Right kidney (tissue), 9 donors: Measurements from ENCODE around the gene DUT.

Experiments used
- DNase-seq: peaks from one replicate; pipeline ENCODE4 v3.0.0-alpha.2; 2016
- long read RNA-seq, 8 donors: transcript quantifications; one replicate each; lab custom pipeline, GENCODE V29; 2026

DUT gene
- long read RNA-seq, donor 1, transcript DUT-201 (7 exons, 2,147 nt), result major isoform, 58 of 165 reads
- long read RNA-seq, donor 1, transcript DUT-202 (6 exons, 1,935 nt), result minor isoform, 40 of 165 reads
- long read RNA-seq, donor 1, transcript DUT-205 (7 exons, 769 nt), result minor isoform, 31 of 165 reads
- long read RNA-seq, donor 1, partial matches to known transcripts, result 16 of 165 reads
- long read RNA-seq, donor 1, other reads (novel, unspliced or antisense), result 11 of 165 reads
- long read RNA-seq, donor 2, transcript DUT-205 (7 exons, 769 nt), result minor isoform, 13 of 99 reads
- long read RNA-seq, donor 2, transcript DUT-201 (7 exons, 2,147 nt), result major isoform, 39 of 99 reads
- long read RNA-seq, donor 2, transcript DUT-202 (6 exons, 1,935 nt), result minor isoform, 36 of 99 reads
- long read RNA-seq, donor 2, partial matches to known transcripts, result 0 of 99 reads
- long read RNA-seq, donor 2, other reads (novel, unspliced or antisense), result 0 of 99 reads
- long read RNA-seq, donor 3, transcript DUT-202 (6 exons, 1,935 nt), result major isoform, 23 of 65 reads
- long read RNA-seq, donor 3, transcript DUT-201 (7 exons, 2,147 nt), result minor isoform, 14 of 65 reads
- long read RNA-seq, donor 3, partial matches to known transcripts, result 20 of 65 reads
- long read RNA-seq, donor 3, other reads (novel, unspliced or antisense), result 0 of 65 reads
- long read RNA-seq, donor 4, transcript DUT-202 (6 exons, 1,935 nt), result major isoform, 36 of 114 reads
- long read RNA-seq, donor 4, transcript DUT-201 (7 exons, 2,147 nt), result minor isoform, 31 of 114 reads
- long read RNA-seq, donor 4, transcript DUT-205 (7 exons, 769 nt), result minor isoform, 11 of 114 reads
- long read RNA-seq, donor 4, transcript DUT-209 (3 exons, 340 nt), result minor isoform, 9 of 114 reads
- long read RNA-seq, donor 4, partial matches to known transcripts, result 24 of 114 reads
- long read RNA-seq, donor 4, other reads (novel, unspliced or antisense), result 0 of 114 reads
- long read RNA-seq, donor 5, transcript DUT-205 (7 exons, 769 nt), result minor isoform, 13 of 114 reads
- long read RNA-seq, donor 5, transcript DUT-202 (6 exons, 1,935 nt), result major isoform, 48 of 114 reads
- long read RNA-seq, donor 5, transcript DUT-209 (3 exons, 340 nt), result minor isoform, 5 of 114 reads
- long read RNA-seq, donor 5, transcript DUT-201 (7 exons, 2,147 nt), result minor isoform, 40 of 114 reads
- long read RNA-seq, donor 5, partial matches to known transcripts, result 0 of 114 reads
- long read RNA-seq, donor 5, other reads (novel, unspliced or antisense), result 6 of 114 reads
- long read RNA-seq, donor 6, transcript DUT-205 (7 exons, 769 nt), result minor isoform, 16 of 90 reads
- long read RNA-seq, donor 6, transcript DUT-201 (7 exons, 2,147 nt), result major isoform, 33 of 90 reads
- long read RNA-seq, donor 6, transcript DUT-202 (6 exons, 1,935 nt), result minor isoform, 27 of 90 reads
- long read RNA-seq, donor 6, partial matches to known transcripts, result 6 of 90 reads
- long read RNA-seq, donor 6, other reads (novel, unspliced or antisense), result 0 of 90 reads
- long read RNA-seq, donor 7, result 0 reads
- long read RNA-seq, donor 8, transcript DUT-209 (3 exons, 340 nt), result minor isoform, 7 of 96 reads
- long read RNA-seq, donor 8, transcript DUT-201 (7 exons, 2,147 nt), result major isoform, 47 of 96 reads
- long read RNA-seq, donor 8, transcript DUT-205 (7 exons, 769 nt), result minor isoform, 12 of 96 reads
- long read RNA-seq, donor 8, transcript DUT-202 (6 exons, 1,935 nt), result minor isoform, 23 of 96 reads
- long read RNA-seq, donor 8, partial matches to known transcripts, result 5 of 96 reads
- long read RNA-seq, donor 8, other reads (novel, unspliced or antisense), result 0 of 96 reads

DNA sequence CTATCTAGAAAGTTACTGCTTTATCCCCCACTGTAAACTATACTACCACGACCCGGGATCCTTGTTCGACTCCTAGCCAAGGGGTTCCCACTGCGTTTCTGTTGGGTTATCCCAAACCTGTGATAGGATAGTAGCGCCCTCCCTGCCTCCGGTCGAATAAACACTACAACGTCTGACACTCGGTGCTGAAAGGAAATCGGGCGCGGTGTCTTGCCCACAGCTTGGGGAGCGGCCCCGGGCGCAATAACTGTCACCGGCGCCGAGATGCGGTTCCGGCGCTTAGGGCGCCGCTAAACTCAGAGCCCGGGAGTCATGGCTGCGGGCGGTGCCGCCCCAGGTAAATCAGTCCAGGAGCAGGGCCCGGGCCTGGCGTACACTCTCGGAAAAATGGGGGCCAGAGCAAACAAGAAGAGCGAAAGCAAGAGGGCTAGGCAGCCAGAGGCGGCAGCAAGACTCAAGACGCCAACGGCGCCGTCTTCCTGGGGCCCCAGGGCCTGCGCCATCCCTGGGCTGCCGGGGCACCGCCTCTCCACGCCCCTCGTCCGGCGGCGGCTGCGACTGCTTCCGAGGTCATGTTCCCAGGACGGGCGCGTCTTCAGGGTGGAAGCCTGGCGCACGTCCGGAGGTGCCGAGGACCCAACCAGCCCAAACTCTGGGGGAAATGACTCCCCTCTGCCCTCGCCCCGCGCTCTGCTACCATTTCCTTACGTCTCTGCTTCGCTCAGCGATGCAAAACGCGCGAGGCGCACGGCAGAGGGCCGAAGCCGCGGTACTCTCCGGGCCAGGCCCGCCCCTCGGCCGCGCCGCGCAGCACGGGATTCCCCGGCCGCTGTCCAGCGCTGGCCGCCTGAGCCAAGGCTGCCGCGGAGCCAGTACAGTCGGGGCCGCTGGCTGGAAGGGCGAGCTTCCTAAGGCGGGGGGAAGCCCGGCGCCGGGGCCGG lies at the start of gene DUT:
DUT (plus strand) TSS at position 575 of the 941 bp plus-strand sequence; CDS start at position 662, 87 bp downstream.
- peak; percentile 98 for DNase-seq

DNA sequence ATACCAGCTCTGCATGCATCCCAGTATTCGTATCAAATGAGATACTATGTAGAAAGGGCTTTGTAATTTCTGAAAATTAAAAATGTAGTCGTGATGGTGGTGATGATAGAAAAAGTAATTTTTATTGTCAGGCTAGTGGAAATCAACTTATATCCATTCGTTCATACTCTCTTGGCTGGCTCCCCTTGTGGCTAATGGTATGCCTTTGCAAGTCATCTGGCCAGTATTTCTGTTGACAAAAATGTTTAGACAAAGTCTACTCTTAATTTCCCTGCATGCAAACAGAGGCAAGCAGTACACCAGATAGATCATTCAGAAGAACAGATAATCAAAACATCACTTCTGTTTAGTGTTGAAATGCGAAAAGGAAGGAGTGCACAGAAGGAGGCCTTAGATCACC lies 49.6 kb upstream of the DUT start:
- no peak for DNase-seq

DNA sequence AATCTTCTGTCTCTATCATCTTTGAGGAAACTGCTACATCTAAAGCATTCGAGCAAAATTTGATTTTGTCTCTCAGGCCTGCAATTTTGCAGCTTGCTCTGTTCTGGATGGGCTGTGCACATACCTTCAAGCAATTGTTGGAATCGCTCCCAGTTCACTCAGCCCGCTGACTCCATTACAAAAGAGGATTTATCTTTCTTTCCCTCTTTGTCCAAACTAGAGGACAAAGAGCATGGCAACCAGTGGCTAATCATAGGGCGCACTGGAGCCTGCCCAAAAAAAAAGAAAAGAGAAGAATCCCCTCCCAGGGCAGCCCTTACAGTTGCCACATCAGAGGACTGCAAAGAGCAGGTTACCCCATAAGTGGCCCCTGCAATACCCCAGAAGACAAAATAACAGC lies 49.0 kb upstream of the DUT start:
- no peak for DNase-seq

- DNase-seq, result no peak
Measured at GRCh38 chr15:48283396-48284145, 47.7 kb upstream of the DUT start.

GRCh38 chr15:48285329-48286214 lies 45.7 kb upstream of the DUT start:
- peak; percentile 45 for DNase-seq

DNA sequence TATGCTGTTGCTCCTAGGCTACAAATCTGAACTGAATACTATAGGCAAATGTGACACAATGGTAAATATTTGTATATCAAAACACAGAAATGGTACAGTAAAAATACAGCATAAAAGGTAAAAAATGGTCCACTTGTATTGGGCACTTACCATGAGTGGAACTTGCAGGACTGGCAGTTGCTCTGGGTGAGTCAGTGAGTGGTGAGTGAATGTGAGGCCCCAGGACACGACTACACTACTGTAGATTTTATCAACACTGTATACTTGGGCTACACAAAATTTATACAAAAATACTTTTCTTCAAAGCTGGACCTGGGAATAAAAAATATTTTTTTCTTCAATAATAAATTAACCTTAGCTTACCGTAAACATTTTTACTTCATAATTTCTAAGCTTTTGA lies 41.6 kb upstream of the DUT start:
- DNase-seq, result no peak

DNA sequence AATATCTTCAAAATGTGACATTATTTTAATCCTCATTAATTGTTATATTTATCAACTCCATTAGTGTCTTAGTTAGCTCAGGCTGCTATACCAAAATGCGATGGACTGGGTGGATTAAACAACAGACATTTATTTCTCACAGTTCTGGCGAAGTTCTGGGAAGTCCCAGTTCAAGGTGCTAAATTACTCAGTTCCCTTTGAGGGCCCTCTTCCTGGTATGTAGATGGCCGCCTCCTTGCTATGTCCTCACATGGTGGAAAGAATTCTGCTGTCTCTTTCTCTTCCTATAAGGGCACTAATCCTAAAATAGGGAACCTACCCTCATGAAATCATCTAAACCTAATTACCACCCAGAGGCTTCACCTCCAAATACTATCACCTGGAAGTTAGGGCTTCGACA lies 38.8 kb upstream of the DUT start:
- DNase-seq, result no peak

DNA sequence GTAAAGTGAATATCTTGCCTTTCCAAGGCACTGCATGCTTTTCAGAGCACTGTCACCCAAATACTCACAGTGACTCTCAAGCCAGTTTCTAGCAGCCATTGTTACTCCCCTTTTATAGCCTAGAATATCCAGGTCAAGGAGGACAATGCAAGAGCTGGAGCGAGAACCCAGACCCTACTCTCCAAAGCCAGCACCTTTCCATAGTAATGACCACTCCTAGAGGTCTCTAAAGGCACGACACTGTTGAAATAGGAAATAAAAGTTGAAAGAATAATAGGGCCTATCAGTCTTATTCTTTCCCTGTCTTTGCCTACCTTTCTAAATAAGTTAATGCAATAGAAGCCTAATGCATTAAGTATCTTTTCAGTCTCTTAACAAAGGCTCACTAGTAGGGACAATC lies 33.6 kb upstream of the DUT start:
- no peak for DNase-seq

DNA sequence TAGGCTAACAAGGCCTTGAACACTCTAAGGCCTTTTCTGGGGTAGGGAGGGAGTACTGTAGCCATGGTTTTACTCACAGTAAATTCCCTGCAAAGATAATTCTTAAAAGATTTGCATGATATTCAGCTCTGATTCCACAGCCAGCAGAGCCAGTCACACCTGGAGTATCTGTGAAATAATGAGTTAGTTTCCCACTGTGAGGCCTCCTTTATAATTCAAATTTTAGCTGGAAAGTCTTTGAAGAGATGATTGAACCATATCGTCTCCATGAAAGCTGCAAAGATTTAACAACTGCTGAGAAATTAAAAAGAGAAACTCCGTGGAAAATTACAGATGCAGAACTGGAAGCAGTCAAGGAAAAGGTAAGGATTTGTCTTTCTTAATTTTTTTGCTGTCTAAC lies 32.3 kb upstream of the DUT start:
- DNase-seq, result no peak

GRCh38 chr15:48300038-48300437 lies 31.2 kb upstream of the DUT start:
- DNase-seq, result no peak

GRCh38 chr15:48304398-48304797 lies 26.8 kb upstream of the DUT start:
- DNase-seq, result no peak

DNA sequence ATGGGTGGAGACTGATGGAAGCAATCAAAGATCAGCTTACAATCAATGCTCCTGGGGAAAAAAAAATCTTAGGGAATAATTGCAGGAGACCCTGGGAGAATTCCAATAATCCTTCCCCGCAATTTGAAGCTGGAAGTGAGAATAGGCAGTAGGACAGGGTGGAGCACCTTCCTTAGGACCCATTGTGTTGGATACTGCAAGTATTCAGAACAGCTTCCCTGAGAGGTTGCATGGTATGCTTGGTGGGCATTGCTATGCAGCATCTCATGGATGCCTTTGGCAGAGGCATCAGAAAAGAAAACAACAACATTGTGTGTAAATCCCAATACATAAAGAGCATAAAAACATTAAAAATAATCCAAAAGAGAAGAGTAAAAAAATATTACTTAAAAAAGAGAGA lies 24.6 kb upstream of the DUT start:
- DNase-seq, result no peak

DNA sequence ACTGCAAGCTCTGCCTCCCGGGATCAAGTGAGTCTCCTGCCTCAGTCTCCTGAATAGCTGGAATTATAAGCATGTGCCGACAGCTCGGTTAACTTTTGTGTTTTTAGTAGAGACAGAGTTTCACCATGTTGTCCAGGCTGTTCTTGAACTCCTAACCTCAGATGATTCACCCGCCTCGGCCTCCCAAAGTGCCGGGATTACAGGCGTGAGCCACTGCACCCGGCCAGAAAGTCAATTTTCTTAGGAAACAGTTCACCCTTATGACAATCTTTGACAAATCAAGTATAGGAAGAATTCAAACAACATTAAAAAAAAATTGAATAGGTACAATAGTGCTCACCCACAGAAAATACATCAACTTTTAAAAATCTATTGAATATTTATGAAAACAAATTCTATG lies 23.6 kb upstream of the DUT start:
- DNase-seq, result no peak

DNA sequence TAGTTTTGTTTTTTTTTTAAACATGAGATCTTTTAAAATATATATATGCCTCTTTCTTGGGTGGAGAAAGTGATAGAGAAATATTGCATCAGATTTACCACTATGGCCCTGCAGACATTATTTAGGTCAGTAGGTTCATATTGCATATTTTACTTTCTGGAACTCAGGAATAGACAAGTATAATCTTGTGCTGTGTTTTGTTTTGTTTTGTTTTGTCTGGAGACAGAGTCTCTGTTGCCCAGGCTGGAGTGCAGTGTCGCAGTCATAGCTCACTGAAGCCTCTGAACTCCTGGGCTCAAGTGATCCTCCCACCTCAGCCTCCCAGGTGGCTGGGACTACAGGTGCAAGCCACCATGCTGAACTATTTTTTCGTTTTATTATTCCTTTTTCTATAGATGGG lies 21.5 kb upstream of the DUT start:
- DNase-seq, result no peak

DNA sequence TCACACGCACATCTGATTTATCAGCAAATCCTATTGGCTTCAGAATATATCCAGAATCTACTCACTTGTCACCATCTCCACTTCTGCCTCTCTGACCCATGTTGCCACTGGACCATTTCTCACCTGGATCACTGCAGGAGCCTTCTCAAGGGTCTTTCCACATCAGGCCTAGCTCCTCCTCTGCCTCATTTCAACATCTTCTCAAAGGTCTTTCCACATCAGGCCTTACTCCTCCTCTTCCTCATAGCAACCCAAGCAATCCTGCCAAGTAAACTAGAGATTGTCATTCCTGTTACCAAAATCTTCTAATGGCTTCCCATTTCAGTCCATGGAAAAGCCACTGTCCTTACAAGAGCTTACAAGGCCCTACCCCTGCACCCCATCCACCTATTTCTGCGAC lies 18.0 kb upstream of the DUT start:
- DNase-seq, result no peak

DNA sequence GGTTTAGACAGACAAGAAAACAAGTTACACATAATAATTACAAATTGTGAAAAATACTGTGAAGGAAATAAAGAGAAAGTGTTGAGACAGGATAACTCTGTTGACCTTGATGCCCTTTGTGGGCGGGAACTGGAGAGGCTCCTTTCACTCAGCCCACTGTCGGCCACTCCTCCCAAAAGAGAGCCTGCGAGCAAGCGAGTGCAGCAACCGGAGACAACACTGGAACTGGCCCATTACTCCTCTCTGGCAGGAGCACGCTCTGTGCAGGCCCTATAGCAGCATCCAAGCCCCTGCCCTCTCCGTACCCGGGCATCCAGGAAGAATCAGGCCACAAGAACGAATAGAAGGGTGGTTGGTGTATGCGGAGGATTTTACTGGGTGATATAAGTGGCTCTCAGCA lies 16.2 kb upstream of the DUT start:
- no peak for DNase-seq

DNA sequence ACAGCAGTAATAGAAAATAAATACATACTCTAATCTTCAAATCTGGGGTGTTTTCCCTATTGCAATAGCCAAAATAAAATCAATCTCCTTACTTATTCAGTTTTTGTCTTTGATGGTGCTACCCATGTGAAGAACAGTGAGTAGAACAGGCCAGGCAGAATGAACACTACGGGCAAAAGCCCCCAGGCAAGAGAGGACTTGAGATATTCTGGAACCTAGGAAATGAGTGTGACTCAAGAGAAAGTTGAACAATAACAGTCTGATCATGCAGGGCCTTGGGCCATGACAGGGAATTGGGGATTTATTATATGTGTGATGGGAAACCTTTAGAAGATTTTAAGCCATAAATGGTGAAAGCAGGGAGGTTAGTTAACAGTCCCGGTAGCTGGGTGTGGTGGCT lies 14.0 kb upstream of the DUT start:
- no peak for DNase-seq

- DNase-seq, result no peak
Measured at GRCh38 chr15:48318131-48318530, 13.1 kb upstream of the DUT start.

GRCh38 chr15:48323294-48323693 lies 7.9 kb upstream of the DUT start:
- DNase-seq, result no peak
